NCI-H146 treated with DMSO at 0.1 percent for 48 hours (cell line): Measurements from ENCODE around the gene XPO6.

Experiments used
- DNase-seq: peaks from one replicate; lab custom pipeline; 2025; ENCODE audit not compliant: unreplicated experiment; lab: John Stamatoyannopoulos, UW

Gene XPO6

DNA sequence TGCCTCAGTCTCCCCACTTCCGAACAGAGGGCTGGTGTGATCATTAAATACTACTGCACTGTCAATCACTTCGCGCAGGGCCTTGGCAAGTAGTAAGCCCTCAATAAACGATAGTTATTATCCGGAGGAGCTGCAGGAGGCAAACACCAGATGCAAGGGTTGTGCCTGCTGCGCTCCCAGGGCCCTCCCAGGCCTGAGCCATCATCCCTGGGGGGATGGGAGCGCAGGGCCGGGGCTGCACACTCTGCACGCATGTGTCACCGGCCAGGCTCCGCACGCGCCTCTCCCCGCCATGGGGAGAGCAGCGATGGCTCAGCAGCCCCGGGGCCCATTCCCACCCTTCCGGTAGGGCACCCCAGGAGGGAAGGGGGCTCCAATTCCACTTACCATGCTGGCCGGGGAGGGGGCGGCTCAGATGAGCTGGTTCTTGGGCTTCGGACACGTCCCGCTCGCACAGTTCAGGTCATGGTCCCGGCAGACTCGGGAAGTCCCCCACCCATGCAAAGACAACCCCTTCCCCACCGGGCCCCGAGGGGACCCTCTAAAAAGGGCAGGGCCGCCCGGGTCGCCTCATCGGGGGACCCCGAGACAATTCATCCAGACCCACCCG, 681 bp downstream of the XPO6 start:
- DNase-seq = peak; percentile 63

DNA sequence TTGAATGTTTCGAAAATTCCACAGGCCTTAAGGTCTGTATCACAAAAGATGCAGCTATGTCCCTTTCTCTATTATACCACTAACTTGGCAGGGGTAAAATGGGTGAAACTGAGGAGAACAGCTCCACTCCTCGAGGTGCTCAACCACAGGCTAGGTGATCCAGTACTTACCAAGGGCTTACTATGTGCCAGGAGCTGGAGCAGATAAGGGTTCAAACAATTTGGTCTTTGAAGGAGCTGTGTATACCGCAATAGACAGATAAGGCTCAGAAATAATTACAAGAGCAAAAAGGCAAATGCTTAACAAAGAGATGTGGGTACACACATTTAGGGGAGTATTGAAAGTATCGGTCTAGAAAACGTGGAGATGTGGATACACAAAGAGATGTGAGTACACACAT, 1.5 kb downstream of the XPO6 start:
- DNase-seq = no peak

- DNase-seq = no peak
These were observed 2.9 kb downstream of the XPO6 start for GRCh38 chr16:28208824-28209223.

DNA sequence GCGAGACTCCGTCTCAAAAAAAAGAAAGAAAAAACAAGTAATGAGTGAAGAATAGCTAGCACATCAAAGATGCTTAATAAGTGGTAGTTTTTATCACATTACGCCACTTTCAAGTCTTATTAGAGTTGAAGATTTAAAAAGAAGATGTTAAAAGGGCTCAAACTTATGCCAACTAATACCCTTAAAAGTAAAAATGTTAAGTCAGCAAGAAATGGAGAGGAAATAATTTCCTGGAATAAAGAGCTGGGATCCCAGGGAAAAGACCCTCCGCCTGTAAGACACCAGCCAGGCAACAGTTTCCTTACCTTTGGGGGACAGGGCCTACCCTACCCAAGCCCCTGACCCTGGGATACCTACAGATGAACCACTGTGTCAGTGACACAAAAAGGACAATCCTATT, 3.6 kb downstream of the XPO6 start:
- DNase-seq = no peak

- DNase-seq = no peak
These were observed 4.4 kb downstream of the XPO6 start for GRCh38 chr16:28207399-28207798.

GRCh38 chr16:28205974-28206373, 5.8 kb downstream of the XPO6 start:
- DNase-seq = no peak

- DNase-seq = no peak
These were observed 6.5 kb downstream of the XPO6 start for GRCh38 chr16:28205117-28205899.

DNA sequence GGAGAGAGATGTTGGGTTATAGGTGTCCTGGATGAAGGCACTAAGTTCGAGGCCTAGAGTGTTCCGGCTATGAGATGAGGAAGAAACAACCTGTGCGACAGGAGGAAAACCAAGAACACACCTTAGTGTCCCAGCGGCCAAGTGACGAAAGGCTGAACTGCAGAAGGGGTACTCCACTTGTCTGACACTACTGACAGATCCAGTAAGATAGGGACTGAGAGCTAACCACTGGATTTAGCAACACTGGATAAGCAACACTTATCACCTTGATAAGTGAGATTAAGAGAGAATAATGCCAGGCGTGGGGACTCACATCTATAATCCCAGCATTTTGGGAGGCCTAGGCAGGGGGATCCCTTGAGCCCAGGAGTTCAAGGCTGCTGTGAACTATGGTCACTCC, 7.1 kb downstream of the XPO6 start:
- no peak for DNase-seq

- no peak for DNase-seq
These were observed 7.6 kb downstream of the XPO6 start for GRCh38 chr16:28204204-28204603.

- no peak for DNase-seq
These were observed 9.5 kb downstream of the XPO6 start for GRCh38 chr16:28202147-28202746.

- DNase-seq = no peak
These were observed 11.1 kb downstream of the XPO6 start for GRCh38 chr16:28200661-28201060.

GRCh38 chr16:28196387-28196987, 15.3 kb downstream of the XPO6 start:
- no peak for DNase-seq

DNA sequence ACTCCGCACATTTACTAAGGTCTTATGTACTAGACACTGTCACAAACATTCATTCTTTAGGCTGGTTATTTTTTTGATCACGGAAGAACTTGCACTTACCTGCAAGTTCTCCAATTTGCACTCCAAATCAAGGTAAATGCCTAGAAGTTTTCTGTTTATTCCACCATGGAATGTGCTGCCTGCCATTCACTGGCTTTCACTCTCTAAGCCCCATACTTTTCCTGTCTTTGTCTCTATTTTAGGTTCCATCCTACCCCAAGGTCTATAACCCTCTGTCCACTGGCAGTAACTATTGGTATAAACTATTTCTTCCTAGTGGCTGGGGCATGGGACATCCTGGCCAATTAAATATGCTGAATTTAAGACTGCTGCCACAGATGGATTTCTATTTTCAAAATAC, 15.9 kb downstream of the XPO6 start:
- DNase-seq = no peak

GRCh38 chr16:28193530-28194423, 18.0 kb downstream of the XPO6 start:
- DNase-seq = no peak

GRCh38 chr16:28192806-28193529, 18.8 kb downstream of the XPO6 start:
- no peak for DNase-seq

DNA sequence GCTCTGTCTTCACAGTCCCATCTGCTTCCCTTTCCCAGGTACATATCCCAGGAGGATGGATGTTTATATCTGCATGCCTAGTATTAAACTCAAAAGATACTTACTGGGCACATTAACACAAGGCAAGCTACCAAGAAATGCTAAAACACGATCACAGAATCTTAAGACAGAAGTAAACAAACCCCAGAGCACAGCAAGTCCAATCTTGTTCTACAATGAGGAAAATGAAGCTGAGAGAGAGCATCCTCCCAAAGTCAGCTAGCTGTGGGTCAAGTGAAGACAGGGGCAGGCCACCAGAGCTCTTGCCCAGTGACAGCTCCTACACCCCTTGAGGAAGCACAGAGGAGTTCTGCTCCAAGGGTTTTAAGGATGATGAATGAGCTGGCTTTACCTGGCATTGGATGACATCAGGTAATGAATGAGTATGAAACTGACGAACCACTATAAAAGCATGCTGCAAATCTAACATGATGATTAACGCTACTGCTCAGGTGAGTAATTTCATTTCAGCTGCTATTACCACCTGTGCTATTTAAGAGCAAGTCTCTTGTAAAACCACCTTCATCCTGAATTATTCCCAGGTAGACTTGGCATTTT, 20.3 kb downstream of the XPO6 start:
- no peak for DNase-seq

DNA sequence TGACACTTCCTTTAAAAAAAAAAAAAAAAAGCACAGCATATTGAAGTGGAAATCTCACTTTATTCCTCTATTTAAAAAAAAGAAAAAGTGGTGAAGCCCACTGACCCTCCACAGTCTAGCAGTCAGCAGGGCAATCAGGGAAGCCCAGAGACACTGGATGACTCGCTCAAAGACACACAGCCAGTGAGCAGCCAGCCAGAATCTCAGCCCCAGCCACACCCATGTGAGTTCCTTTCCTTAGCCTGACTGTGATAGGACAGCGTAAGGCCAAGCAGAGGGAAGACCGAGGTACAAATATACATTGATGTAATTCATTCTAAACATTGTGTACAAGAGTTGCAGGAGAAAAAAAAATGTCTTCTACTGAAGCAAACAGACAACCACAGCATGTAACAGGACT, 22.5 kb downstream of the XPO6 start:
- DNase-seq = no peak

DNA sequence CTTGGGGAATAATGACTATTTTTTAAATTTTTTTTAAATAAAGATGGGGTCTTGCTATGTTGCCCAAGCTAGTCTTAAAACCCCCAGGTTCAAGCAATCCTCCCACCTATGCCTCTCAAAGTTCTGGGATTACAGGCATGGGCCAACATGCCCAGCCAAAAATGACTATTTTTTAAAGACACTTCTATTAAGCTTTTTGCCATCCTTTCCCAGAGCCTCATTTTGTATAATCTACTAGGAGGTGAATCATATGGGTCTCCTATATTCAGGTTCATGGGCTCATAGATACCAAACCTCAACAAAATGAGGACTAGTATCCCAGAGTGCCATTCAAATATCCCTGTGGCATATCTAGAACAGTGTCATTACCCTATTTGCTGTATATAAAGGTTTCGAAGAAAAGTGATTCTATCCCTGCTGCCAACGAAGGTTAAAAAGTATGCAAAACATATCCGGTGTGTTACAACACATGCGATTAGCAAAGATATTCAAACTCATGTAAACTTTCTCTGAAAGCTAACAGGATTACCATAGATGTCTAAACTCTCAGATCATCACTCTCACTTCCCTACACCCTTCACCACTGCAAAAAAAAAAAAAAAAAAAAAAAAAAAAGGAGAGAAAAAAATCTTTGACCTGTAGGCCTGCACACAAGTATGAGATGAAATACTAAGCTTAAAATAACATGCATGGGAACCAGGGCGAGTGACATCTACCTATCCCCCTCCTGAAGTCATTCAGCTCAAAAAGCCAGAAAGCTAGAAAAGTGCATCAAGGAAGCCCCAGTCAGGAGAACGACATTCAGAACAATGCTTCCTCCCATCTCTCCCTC, 23.5 kb downstream of the XPO6 start:
- DNase-seq = no peak

GRCh38 chr16:28187595-28188004, 24.2 kb downstream of the XPO6 start:
- DNase-seq = no peak
